M059J (cell line): ENCODE results near the gene CDCP2. TPM values are rescaled to one million over a fixed set of nuclear protein-coding genes. Genes with fewer than 3 reads are reported as not detected.

Experiments
- DNase-seq: peaks from one replicate; pipeline ENCODE4 v3.0.0-alpha.2; 2012; ENCODE audit warnings: low read depth
- total RNA-seq: library from RNA; depleted of rRNA; stranded (reverse); fragments of >200 nt; shearing (Covaris generic); gene quantifications from 2 replicates; pipeline ENCODE4 v1.2.3, GENCODE V29; 2014; rRNA removed

CDCP2 gene
- total RNA-seq: not detected in 2 replicates

GRCh38 chr1:54152696-54153095 is at the start of gene CDCP2:
CDCP2 (minus strand) TSS chr1:54153000; CDS start chr1:54152922, 78 bp downstream.
- DNase-seq: no peak

DNA sequence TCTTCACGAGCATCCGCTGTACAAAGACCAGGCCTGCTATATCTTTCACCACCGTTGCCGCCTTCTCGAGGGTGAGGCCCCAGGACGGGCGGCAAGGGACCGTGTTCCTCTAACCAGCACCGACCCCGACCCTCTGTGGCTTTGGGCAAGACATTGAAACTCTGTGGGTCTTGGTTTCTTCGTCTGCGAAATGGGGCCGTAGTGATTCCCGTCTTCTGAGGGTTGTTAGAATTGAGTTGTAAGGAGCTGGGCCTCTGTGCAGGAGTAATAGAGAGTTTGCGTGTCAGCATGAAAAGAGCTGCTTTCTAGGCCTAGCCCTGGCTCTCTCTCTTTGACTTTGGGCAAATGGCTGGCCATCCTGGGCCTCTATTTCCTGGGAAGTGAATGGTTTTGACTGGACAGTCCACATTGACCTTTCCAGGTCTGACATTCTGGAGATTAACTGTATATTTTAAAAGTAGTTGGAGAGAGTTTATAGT is 47.8 kb upstream of the CDCP2 start:
- DNase-seq: no peak

DNA sequence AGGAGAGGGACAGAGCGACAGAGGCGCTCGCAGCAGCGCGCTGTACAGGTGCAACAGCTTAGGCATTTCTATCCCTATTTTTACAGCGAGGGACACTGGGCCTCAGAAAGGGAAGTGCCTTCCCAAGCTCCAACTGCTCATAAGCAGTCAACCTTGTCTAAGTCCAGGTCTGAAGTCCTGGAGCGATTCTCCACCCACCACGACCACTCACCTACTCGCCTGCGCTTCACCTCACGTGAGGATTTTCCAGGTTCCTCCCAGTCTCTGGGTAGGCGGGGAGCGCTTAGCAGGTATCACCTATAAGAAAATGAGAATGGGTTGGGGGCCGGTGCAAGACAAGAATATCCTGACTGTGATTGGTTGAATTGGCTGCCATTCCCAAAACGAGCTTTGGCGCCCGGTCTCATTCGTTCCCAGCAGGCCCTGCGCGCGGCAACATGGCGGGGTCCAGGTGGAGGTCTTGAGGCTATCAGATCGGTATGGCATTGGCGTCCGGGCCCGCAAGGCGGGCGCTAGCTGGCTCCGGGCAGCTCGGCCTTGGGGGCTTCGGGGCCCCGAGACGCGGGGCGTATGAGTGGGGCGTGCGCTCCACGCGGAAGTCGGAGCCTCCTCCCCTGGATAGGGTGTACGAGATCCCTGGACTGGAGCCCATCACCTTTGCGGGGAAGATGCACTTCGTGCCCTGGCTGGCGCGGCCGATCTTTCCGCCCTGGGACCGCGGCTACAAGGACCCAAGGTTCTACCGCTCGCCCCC is 47.1 kb upstream of the CDCP2 start, which contains the start of the genes CYB5RL and MRPL37:
CYB5RL (minus strand) TSS at position 266 of the 754 bp plus-strand sequence. CDS start 4,414 bp downstream, outside the sequence.
MRPL37 (plus strand) TSS at position 403 of the 754 bp plus-strand sequence; CDS start at position 480, 77 bp downstream.
- DNase-seq: peak; percentile 98

- DNase-seq: no peak
Measured at GRCh38 chr1:54199151-54199764, 46.5 kb upstream of the CDCP2 start.

GRCh38 chr1:54193453-54193852 is 40.7 kb upstream of the CDCP2 start:
- DNase-seq: no peak

DNA sequence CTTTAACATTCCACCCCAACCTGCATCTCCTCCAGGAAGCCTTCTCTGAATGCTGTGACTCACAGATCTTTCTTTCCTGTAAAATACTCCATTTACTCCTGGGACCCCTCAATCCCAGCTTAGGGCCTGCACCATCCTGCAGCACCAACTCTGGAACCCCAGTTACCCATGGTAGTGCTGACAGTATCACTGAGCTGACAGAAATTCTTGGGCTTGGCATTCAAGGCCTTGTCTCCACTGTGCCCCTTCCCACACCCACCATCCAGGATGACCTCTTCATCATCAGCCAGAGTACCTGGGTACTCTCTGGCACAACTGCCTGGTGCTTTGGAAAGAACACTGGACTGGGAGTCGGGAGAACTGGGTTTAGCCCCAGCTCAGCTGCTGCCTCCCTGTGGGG is 38.7 kb upstream of the CDCP2 start:
- DNase-seq: no peak

DNA sequence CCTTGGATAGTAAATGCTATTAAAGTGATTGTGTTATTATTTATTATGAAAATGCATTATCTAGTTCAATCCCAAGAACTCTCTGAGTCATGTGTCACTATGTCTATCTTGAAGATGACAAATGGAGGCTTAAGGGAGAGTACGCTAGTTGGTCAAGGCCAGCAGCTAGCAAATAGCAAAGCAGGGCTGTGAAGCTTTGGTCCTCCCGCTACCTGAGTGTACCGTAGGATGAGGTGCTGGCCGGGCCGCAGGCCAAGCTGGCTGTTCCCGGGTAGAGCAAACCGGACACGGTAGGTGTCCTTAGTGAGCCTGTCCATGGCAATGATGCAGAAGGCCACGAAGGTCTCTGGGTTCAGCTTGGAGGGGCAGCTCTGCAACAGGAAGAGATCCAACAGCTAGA is 37.7 kb upstream of the CDCP2 start:
- no peak for DNase-seq

DNA sequence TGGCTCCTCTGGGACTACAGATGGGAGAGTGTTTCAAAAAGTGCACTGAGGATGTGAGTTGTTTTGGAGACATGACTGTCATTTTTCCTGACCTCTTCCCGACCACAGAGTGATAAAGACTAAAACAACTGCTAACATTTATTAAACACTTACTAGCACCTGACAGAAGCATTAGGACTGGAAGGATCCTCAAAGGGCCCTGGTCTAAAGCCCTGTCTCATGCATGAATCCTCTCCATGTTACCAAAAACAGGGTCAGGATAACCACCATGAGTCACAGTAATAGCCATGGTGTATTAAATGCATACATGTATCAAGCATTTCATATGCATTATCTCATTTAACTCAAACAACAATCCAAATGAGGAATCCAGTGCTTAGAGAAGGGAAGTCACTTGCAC is 35.5 kb upstream of the CDCP2 start:
- DNase-seq: no peak

DNA sequence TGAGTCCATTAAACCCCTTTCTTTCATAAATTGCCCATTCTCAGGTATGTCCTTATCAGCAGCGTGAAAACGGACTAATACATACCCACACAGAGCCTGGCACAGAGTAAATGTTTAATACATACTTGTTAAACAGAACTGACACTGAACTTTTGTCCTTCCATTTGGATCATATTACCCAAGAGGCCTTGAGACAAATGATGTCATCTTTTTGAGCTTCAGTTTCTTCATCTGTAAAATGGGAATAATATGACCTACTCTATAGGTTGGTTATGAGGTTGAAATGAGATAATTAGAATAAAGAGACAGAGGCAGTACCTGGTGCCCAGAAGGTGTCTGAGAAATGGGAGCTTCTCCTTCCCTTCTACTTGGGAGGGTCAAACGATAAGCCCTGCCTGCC is 33.3 kb upstream of the CDCP2 start:
- no peak for DNase-seq

GRCh38 chr1:54180701-54181360 is 28.0 kb upstream of the CDCP2 start:
- DNase-seq: no peak

GRCh38 chr1:54178296-54179070 is 25.7 kb upstream of the CDCP2 start:
- no peak for DNase-seq

- DNase-seq: no peak
Measured at GRCh38 chr1:54177726-54178125, 24.9 kb upstream of the CDCP2 start.

DNA sequence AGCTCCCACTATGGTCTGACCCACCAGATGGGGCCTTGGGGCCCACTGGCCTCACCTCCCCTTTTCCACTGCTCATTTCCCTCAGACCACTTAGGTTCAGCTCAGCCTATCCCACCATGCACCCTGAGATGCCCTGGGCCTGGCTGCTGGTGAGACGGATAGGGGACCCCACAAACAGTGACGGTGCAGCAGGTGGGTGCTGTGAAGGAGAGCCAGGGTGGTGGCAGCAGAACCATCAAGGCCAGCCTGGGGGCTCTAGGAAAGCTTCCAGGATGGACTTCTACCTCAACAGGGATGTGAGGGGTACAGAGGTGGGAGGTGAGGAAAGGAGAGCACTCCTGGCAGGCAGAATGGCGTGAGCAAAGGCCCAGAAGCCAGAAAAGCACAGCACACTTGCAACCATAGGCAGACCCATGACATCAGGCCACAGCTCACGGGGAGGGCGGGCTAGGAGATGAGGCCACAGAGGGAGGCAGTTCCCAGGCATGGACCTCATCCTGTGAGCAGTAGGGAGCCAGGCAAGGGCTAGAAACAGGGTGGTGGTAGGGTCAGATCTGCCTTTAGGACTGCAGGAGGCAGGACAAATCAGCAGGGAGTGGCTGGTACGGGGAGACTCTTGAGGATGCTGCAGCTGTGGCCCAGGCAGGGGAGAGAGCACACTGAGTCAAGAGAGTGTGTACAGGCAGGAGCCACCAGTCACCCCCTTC is 24.0 kb upstream of the CDCP2 start:
- no peak for DNase-seq

DNA sequence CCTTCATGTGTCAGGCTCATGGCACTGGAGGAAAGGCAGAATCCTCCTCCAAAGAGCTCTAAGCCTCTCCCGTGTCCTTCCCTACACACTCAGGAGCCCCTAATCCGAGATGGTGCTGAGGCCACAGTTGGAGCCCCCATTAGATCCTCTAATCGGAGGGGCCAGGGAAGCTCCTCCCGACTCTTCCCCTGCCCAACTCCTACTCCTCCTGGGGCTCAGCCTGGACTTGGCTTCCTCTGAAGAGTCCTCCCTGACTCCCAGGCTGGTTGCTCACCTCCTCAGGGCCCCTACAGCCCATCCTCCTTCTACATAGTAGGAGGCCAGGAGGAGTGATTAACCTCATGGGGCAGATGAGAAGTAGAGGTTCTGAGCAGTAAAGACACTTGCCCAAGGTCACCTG is 21.3 kb upstream of the CDCP2 start:
- DNase-seq: no peak

GRCh38 chr1:54173681-54174080 is 20.9 kb upstream of the CDCP2 start:
- DNase-seq: no peak

DNA sequence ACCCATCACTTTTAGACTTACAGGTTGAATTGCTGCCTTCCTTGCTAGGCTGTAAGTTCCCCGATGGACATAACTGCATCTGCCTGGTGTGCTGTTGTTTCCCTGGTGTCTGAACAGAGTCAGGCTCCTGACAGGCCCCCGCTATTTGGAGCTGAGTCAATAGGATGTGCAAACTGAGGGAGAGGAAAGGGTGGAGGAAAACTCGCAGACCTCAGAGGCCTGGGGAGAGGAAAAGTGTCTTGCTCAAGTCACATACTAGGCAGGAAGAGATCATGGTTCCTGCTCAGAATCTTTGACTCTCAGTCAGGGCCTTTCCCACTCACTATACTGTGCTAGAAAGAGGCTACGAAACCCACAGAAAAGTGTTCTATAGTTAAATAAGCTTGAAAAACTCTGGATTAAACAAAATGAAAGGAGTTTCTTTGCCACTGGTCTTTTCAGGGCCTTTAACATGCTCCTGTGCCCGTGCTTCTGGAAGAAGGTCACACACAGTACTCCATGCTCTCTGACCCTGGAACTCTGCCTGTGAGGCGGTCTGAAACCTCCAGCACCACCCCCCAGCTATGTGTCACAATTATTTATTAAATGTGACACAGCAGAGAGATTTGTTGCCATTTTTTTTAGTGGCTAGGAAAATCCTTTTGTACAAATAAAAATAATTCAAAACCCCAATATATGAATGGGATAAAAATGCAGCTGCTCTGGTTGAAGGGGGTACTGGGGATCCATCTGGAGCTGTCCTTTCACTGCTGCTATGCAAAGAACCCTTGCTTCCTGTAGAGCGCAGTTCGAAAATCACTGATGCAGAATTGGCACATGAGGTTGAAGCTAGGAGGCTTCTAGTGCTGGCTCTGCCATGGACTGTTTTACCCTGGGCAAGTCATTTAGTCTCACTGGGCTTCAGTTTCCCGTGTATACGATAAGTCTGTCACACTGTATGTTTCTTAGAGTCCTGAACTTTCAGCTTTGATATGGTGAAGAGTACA is 20.1 kb upstream of the CDCP2 start:
- DNase-seq: no peak

DNA sequence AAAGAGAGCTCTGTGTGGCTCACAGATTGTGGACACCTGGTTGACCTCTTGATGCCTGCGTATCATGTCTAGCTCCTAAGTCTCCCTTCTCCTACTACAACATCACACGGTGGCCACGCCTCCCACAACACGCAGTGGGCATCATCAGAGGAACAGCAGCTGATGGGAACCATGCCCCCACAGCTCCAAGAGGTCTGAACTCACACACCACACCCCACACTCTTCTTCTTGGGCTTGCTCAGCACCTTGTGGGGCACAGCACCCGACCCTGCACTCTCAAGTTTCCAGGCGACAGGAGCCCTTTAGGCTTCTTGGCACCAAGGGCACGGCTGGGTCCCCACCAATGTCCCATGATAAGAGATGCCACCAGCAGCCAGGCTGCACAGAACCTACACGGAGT is 18.8 kb upstream of the CDCP2 start:
- DNase-seq: no peak

DNA sequence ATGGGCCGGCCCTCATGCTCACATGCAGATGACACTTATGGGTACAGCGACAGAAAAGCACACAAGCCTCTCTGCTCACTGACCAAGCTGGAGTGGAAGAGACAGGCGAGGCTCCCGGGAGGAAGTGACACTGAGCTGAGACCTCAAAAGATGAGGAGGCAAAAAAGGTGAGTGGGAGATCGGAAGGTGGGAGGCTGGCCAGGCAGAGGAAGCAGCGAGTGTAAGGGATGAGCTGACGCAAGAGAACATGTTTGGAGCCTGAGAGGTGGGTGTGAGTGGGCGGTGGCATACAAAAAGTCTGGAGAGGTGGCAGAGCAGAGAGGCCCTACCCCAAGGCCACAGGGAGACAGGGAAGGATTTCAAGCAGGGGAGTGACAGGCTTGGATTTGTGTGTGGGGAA is 18.2 kb upstream of the CDCP2 start:
- DNase-seq: no peak

- DNase-seq: no peak
Measured at GRCh38 chr1:54169068-54169467, 16.3 kb upstream of the CDCP2 start.
